MM.1S (cell line): ENCODE measurements around the gene HLA-DQA2.

Source experiments
- DNase-seq: peaks from one replicate; pipeline ENCODE4 v3.0.0-alpha.2; 2015
- H2AFZ ChIP-seq: fragments of 300-600 bp; sonication (generic); 2 replicates; pipeline ENCODE4 v1.6.0; 2016; ENCODE audit warnings: antibody characterized with exemption, low read length
- H3F3A ChIP-seq: fragments of 300-600 bp; sonication (generic); 2 replicates; pipeline ENCODE4 v1.6.1; 2016; ENCODE audit warnings: mild to moderate bottlenecking, antibody characterized with exemption, low read length, moderate library complexity, mixed read lengths; ENCODE audit not compliant: insufficient read depth
- H3K27ac ChIP-seq: fragments of 300-600 bp; sonication (generic); 2 replicates; pipeline ENCODE4 v1.5.1; 2016; ENCODE audit warnings: mild to moderate bottlenecking, low read length
- H3K27me3 ChIP-seq: fragments of 300-600 bp; sonication (generic); replicated peaks from 2 replicates; pipeline ENCODE4 v1.6.0; 2016; ENCODE audit warnings: low read length; ENCODE audit not compliant: insufficient read depth
- H3K36me3 ChIP-seq: fragments of 300-600 bp; sonication (generic); replicated peaks from 2 replicates; pipeline ENCODE4 v1.6.1; 2016; ENCODE audit warnings: mild to moderate bottlenecking, low read length, mixed read lengths; ENCODE audit not compliant: insufficient read depth
- H3K4me1 ChIP-seq: fragments of 300-600 bp; sonication (generic); 2 replicates; pipeline ENCODE4 v1.6.1; 2016; ENCODE audit warnings: low read length, mixed read lengths
- H3K4me2 ChIP-seq: fragments of 300-600 bp; sonication (generic); 2 replicates; pipeline ENCODE4 v1.6.0; 2016; ENCODE audit warnings: low read depth, low read length
- H3K4me3 ChIP-seq: fragments of 300-600 bp; sonication (generic); 2 replicates; pipeline ENCODE4 v1.5.1; 2016; ENCODE audit warnings: low read length, mixed read lengths
- H3K79me2 ChIP-seq: fragments of 300-600 bp; sonication (generic); 2 replicates; pipeline ENCODE4 v1.6.1; 2016; ENCODE audit warnings: mixed run types, low read length, mixed read lengths
- H3K9ac ChIP-seq: fragments of 300-600 bp; sonication (generic); 2 replicates; pipeline ENCODE4 v1.6.1; 2016; ENCODE audit warnings: low read length, mixed read lengths
- H3K9me2 ChIP-seq: fragments of 300-600 bp; sonication (generic); replicated peaks from 2 replicates; pipeline ENCODE4 v1.6.1; 2016; ENCODE audit warnings: mild to moderate bottlenecking, low read length, mixed read lengths; ENCODE audit not compliant: insufficient read depth
- H3K9me3 ChIP-seq: fragments of 300-600 bp; sonication (generic); replicated peaks from 2 replicates; pipeline ENCODE4 v1.6.1; 2016; ENCODE audit warnings: mild to moderate bottlenecking, low read length, mixed read lengths; ENCODE audit not compliant: insufficient read depth
- H4K20me1 ChIP-seq: fragments of 300-600 bp; sonication (generic); 2 replicates; pipeline ENCODE4 v1.6.1; 2016; ENCODE audit warnings: mild to moderate bottlenecking, low read length, moderate library complexity, mixed read lengths; ENCODE audit not compliant: insufficient read depth
- CTCF ChIP-seq: fragments of 300-600 bp; sonication (generic); IDR thresholded peaks from 2 replicates; pipeline ENCODE4 v1.5.1; 2016; ENCODE audit warnings: antibody characterized with exemption, low read length, mixed read lengths
- EZH2 ChIP-seq: fragments of 300-600 bp; sonication (generic); optimal IDR thresholded peaks from 2 replicates; pipeline ENCODE3; 2017; ENCODE audit warnings: low read depth, mild to moderate bottlenecking, antibody characterized with exemption, low read length, mixed read lengths
- EZH2phosphoT487 ChIP-seq: fragments of 300-600 bp; sonication (generic); IDR thresholded peaks from 2 replicates; pipeline ENCODE4 v1.6.1; 2018; ENCODE audit warnings: antibody characterized with exemption, low read length

The HLA-DQA2 gene

GRCh38 chr6:32761548-32761947 is 20.4 kb downstream of the HLA-DQA2 start:
- H3K79me2 ChIP-seq, result no peaks in the 10 kb centered on the region
- H3K4me1 ChIP-seq, result no peaks in the 10 kb centered on the region
- TF ChIP-seq EZH2phosphoT487 (no peak), EZH2 (no peak), CTCF (no peak)
- no peak for DNase-seq
- no peaks in the 10 kb centered on the region for H3K9me3 ChIP-seq
- H3K9ac ChIP-seq, result no peak overlapping the region
- no peaks in the 10 kb centered on the region for H3K27me3 ChIP-seq
- H3K4me3 ChIP-seq, result no peak overlapping the region
- no peaks in the 10 kb centered on the region for H3K9me2 ChIP-seq
- no peak overlapping the region for H3K4me2 ChIP-seq
- no peaks in the 10 kb centered on the region for H3F3A ChIP-seq
- H4K20me1 ChIP-seq, result no peaks in the 10 kb centered on the region
- H3K27ac ChIP-seq, result no peak overlapping the region
- no peak overlapping the region for H2AFZ ChIP-seq
- H3K36me3 ChIP-seq, result no peaks in the 10 kb centered on the region

DNA sequence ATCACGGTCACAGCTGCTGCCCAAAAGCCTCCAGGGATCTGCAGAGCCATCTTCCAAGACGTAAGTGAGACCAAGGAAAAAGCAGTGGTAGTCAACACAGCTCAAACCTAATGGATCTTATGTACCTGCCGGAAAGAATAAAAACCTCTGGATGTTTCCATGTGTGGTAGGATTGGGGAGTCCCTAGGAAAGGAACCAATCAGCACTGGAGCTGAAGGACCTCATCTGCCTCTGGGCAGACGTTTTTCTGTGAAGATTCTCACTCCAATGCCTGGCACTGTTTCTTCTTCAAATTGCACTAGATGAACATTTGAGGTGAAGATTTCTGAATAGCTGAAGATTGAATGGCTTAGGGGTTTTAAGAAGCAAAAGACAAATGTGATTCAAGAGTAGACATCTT is 22.2 kb downstream of the HLA-DQA2 start, which contains the start of gene HLA-DQB2:
TSS of gene HLA-DQB2 (minus strand) at position 112 of the 400 bp plus-strand sequence. CDS start at position 50, 62 bp downstream.
- TF ChIP-seq CTCF (no peak), EZH2 (no peak), EZH2phosphoT487 (no peak)
- no peaks in the 10 kb centered on the region for H3K9me3 ChIP-seq
- H3K4me2 ChIP-seq, result no peak within 1 kb of the TSS

DNA sequence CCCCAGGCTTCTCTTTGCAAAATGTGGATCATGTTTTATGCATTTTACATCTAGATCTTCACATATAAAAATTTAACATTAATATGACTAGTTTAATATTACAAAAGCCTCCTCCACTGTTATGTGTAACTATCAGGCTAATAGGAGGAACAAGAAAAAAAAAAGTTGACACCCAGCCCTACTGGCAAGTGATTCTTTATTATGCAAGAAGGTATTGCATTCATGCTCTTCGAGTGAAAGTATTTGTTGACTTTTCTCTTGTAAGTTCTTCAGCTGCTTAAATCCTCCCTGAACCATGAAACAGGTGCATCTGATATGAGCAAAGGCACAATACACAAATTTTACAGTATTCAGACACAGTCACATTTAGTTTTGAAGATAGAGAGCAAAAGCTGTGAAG is 22.9 kb downstream of the HLA-DQA2 start:
- no peak overlapping the region for H3K27ac ChIP-seq
- H3K36me3 ChIP-seq, result no peaks in the 10 kb centered on the region
- H3K9me3 ChIP-seq, result no peaks in the 10 kb centered on the region
- no peaks in the 10 kb centered on the region for H3F3A ChIP-seq
- H3K9me2 ChIP-seq, result no peaks in the 10 kb centered on the region
- no peak overlapping the region for H3K9ac ChIP-seq
- H4K20me1 ChIP-seq, result no peaks in the 10 kb centered on the region
- no peak overlapping the region for H3K4me2 ChIP-seq
- no peak overlapping the region for H3K4me3 ChIP-seq
- TF ChIP-seq EZH2 (no peak), EZH2phosphoT487 (no peak)
- no peak for DNase-seq
- no peaks in the 10 kb centered on the region for H3K4me1 ChIP-seq
- no peak overlapping the region for H2AFZ ChIP-seq
- no peaks in the 10 kb centered on the region for H3K27me3 ChIP-seq
- no peaks in the 10 kb centered on the region for H3K79me2 ChIP-seq

More for the DNA sequence above, 22.2 kb downstream of the HLA-DQA2 start, which contains the start of gene HLA-DQB2:
- no peaks in the 10 kb centered on the region for H4K20me1 ChIP-seq
- H3K4me3 ChIP-seq, result no peak within 1 kb of the TSS
- H3K9ac ChIP-seq, result no peak within 1 kb of the TSS
- H3K36me3 ChIP-seq, result no peaks in the 10 kb centered on the region
- H3K27ac ChIP-seq, result no peak within 1 kb of the TSS
- DNase-seq, result no peak
- no peak within 1 kb of the TSS for H2AFZ ChIP-seq
- H3K4me1 ChIP-seq, result no peaks in the 10 kb centered on the region
- H3K27me3 ChIP-seq, result no peaks in the 10 kb centered on the region
- no peaks in the 10 kb centered on the region for H3K9me2 ChIP-seq
- H3F3A ChIP-seq, result no peaks in the 10 kb centered on the region
- H3K79me2 ChIP-seq, result no peaks in the 10 kb centered on the region

DNA sequence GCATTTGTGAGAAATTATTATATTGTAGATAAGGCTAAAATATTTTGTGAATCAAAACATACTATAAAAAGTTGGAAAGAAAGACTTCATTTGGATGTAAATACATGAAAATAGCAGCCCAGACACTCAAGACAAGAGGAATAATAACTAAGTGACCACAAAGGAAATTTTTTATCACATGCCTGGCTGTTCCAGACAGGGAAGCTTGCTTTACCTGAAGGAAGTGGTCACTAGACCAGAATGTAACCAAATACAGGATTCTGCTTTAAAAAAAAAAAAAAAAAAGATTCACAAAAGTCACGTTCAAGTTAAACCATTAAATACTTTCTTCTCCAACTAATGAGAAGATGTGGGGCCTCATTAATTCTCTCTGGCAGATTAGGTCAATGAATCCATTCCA is 31.5 kb downstream of the HLA-DQA2 start:
- Histone ChIP-seq H3K4me2 (no peak overlapping the region), H3F3A (no peaks in the 10 kb centered on the region), H3K4me1 (no peaks in the 10 kb centered on the region; the same call in 1 of the 2 replicates), H3K79me2 (no peaks in the 10 kb centered on the region), H3K9me3 (no peaks in the 10 kb centered on the region), H2AFZ (no peak overlapping the region), H3K27ac (no peak overlapping the region), H3K9me2 (no peaks in the 10 kb centered on the region), H3K27me3 (no peaks in the 10 kb centered on the region; the same call in 1 of the 2 replicates), H3K9ac (no peak overlapping the region), H3K4me3 (no peak overlapping the region), H4K20me1 (no peaks in the 10 kb centered on the region), H3K36me3 (no peaks in the 10 kb centered on the region)
- TF ChIP-seq EZH2phosphoT487 (no peak), CTCF (no peak), EZH2 (no peak)
- no peak for DNase-seq
